NCI-H2081 treated with DMSO at 0.1 percent for 48 hours (cell line): Measurements from ENCODE around the gene GALNT10.

Experiments used
- DNase-seq: peaks from one replicate; lab custom pipeline; 2025; lab: John Stamatoyannopoulos, UW

The GALNT10 gene

GRCh38 chr5:154267516-154267915 is 77.0 kb downstream of the GALNT10 start:
- no peak for DNase-seq

- DNase-seq = no peak
These were observed 77.5 kb downstream of the GALNT10 start for GRCh38 chr5:154268073-154268472.

DNA sequence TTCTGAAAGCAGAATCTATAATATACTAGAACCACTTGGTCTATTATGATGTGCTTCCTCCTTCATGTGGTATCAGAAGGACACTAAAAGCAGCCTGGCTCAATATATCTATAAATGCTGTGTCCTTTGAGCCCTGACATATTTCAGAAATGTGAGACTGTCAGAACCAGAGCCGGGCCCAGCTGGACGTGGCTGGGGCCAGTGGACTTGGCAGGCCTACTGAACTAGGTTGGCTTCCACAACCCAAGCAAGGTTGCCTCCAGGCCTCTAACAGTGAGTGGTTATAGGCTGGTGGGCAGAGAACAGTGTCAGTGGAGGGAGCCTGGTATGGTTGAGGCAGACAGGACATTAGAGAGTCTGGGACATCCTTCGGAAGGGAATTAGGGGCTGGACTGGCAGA is 78.9 kb downstream of the GALNT10 start:
- no peak for DNase-seq

DNA sequence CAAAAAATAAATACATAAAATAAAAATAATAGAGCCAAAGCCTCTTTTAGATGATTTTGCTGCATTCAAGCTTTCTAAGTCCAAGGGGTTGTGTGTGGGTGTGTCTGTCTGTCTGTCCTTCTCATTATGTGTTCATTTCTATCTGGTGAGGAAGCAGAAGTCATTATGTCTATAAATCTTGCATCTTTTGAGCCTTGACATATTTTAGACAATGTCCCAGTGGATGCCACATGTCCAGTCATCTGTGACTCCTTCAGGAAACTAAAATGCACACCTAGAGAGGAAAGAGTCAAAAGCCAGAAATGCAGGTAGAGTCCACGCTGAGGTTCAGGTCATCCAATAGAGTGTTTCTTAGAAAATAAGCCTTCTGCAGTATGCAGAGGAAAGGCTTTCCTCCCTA is 80.9 kb downstream of the GALNT10 start:
- DNase-seq = no peak

- DNase-seq = no peak
These were observed 81.5 kb downstream of the GALNT10 start for GRCh38 chr5:154271936-154272514.

GRCh38 chr5:154273028-154273617 is 82.6 kb downstream of the GALNT10 start:
- no peak for DNase-seq

- DNase-seq = no peak
These were observed 83.7 kb downstream of the GALNT10 start for GRCh38 chr5:154273963-154274827.

DNA sequence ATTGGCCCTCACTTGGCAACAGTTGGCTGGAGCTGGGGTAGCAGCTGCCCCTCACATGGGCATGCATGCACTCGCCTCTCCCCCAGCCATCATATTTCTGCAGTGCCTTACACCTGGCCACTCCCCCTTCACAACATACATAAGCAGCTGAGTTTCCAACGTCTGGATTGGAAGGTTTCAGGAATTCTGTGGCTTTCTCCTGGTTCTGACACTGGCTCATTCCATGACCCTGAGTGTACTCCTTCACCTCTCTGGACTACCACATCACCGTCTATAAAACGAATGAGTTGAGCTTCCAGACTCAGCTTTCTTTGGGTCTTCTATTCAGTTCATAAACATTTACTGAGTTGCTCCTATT is 84.3 kb downstream of the GALNT10 start:
- DNase-seq = no peak

DNA sequence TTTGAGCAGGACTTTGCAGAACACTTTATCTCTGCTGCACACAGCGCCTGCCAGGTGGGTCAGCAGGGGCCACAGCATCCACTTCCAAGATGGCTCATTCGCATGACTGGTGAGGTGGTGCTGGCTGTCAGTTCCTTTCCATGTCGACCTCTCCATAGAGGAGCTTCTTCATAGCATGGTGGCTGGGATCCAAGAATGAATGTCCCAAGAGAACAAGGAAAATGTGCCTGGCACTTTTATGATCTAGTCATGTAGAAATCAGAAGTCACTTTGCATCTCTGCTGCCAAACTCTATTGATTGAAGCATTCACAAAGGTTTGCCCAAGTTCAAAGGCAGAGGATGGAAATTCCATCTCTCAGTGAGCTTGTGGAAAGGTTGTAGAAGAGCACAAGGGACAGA is 85.0 kb downstream of the GALNT10 start:
- DNase-seq = no peak

DNA sequence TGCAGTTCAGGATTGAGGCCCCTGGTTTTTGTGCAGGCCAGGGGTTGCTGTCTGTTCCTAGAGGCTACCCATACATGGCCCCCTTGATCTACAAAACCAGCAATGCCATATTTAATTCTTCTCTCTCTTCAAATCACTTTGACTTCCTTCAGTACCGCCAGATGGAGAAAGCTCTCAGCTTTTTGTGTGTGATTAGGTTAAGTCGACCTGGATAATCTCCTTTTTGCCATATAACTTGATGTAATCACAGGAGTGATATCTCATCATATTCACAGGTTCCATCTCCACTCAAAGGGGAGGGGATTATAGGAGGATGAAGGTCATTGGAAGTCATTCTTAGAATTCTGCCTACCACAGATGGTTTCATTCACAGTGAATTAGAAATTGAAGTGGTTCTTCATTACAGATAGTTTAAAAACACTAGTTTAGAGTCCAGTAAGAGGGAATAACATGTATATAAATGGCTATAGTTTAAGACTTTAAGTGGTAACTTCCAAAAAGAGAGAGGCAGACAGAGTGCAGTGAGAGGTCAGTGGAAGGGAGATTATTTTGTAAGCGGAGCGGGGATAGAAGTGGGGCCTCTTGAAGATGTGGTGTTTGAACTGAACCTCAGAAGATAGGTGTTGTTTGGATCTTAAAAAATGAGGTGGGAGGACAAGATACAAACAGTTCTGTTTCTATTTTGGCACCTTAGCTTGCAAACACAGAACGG is 85.9 kb downstream of the GALNT10 start:
- no peak for DNase-seq

DNA sequence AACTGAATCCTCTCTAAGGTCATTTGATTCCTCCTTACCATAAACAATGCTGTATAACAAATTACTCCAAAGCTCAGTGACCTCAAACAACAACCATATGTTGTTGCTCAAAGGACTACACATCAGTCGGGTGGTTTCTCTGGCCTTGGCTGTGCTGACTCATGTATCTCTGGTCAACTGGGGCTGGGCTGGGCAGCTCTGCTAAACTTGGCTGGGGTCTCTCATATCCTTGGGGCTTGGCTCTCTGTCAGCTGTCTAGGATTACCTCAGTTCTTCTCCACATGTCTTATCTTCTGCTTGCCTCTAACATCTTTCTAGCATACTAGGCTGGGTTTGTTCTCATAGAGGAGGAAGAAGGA is 86.4 kb downstream of the GALNT10 start:
- DNase-seq = no peak

- DNase-seq = no peak
These were observed 87.0 kb downstream of the GALNT10 start for GRCh38 chr5:154277499-154277898.

DNA sequence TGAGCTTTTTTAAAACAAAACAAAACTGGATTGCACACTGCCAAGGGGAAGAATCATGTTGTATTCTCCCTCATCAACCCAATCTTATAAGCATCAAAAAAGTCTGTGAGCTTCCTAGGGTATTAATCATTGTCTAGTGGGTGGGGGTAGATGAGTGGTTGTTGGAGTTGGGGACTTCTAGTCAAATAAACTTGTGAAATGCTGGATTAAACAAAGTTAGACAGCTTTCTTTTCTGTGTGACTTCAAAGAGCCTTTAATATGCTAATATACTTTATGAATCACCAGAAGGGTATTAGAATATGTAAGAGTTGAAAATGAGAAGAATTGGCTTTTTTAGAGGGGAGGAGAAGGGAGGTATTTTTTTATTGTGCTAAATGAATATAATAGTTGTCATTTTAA is 87.7 kb downstream of the GALNT10 start:
- no peak for DNase-seq

- no peak for DNase-seq
These were observed 88.4 kb downstream of the GALNT10 start for GRCh38 chr5:154278908-154279307.

DNA sequence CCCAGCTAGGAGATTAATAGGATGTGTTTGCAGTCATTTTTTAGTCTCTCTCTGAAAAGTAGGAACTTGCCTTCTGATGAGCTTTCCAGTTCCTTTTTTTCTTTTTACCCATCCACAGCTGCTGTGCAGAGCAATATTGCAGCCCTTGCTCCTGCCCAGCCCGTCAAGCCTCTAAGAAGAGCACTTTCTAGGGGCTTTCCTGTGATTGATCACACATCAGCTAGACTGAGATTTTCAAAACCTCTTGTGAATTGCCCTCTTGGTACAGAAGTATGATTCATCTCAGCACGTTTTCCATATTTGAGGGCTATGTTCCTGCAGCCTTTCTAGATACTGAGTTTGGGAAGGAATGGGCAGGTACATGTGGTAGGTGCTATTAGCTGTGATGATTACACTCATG is 93.9 kb downstream of the GALNT10 start:
- no peak for DNase-seq

DNA sequence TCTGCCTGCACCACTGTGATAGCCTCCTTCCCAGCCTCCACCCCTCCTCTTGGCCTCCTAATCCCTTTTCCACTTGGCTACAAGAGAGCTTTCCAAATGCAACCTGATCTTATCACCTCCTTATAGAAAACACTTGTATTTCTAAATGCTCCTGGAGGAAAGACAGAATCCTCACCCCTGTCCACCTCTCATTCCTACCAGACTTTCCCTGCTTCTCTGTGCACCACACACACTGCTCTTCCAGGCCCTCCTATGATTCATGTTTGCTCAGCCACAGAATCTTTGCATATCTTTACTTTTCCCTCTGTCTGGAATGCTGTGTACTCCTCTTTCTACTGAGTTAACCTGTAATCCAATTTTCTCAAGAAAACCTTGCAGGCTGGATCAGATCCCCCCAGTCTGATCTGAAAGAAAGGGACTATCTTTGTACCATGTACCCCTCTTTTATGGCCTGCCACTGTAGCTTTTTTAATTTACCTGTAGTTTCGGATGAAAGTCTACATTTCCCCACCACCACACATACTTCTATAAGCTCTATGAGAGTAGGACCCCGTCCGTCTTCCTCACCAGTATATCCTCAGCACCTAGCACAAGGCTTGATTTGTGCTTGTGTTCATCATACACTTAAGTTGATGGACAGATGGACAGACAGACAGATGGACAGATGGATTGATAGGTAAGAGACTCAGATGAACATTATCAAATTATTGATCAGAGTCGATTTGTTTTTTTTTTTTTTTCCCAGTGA is 95.3 kb downstream of the GALNT10 start:
- DNase-seq = no peak

DNA sequence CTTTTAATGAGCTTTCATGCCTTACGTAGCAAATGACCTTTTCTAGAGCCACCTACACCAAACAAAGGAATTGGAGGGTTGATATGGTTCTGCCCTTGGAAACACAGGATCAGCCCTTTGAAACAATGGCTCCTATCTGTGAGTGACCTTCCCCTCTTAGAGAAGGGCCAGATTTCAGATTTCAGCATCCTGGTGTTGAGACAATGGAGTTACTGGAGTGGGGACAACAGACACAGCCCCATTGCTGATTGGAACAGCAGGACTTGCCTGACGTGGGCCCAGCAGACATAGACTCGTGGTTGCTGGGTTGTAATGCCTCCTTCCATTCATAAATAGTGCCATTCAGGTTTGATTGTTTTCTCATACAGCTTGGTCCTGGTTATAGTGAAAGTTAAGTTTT is 96.0 kb downstream of the GALNT10 start:
- DNase-seq = no peak

DNA sequence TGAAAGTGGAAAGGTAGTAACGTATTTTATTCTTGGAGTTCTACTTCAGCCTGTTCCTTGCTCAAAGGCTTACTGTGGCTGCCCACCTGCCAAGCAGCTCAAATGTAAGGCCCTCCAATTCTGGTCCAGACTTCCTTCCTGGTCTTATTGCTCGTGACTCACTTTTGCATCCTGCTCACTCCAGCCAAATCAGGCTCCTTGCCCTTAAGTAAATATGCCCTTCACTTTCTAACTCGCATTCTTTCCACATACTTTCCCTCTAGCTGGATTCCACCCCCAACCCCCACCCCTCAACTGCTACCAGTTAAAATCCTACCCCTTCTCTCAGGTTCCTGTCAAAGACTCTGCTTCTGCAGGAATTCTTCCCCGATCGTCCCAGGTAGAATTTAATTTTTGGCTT is 96.6 kb downstream of the GALNT10 start:
- DNase-seq = no peak

DNA sequence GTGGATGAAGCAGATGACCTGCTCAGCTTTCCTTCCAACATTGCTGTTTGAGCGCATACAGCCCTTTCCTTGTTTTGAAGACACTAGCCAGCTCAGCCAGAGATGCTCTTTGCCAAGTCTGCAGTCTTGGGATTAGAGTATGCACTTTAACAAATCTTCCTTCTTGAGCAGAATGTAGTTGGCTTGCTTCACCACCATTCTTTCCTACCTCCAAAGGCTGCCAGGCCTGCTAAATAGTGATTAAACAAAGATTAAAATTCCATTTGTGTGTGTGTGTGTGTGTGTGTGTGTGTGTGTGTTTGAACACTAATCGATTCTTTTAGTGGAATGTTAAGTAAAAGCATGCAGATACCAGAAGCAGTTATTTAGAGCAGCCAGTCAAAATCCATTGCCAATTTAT is 97.6 kb downstream of the GALNT10 start:
- no peak for DNase-seq

GRCh38 chr5:154291917-154292316 is 101.4 kb downstream of the GALNT10 start:
- DNase-seq = no peak

GRCh38 chr5:154293219-154293618 is 102.7 kb downstream of the GALNT10 start:
- DNase-seq = no peak

DNA sequence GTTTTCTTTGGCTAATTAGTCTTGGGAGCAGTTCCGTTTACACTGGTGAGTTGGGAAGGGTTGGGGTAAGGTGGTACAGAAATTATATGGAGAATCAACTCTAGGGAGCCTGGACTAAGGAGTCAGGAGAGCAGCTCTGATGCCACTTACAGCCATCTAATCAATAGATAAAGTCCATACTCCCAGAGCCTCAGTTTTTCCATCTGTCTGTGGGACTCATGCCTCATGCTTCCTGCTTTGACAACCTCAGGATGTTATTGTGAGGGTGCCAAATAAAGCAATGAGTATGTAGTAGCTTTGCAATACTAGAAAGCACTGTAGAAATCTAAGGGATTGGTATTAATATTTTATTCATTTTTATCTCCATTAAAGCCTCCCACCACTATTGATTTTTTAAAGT is 105.0 kb downstream of the GALNT10 start:
- DNase-seq = no peak
